HUES48 (cell line): Measurements from ENCODE around the gene AK4.
"Not testable (repeated sequence)": the region's sequence is repeated elsewhere in the genome, so short reads cannot be mapped to it uniquely, and the experiment has no call there.

Source experiments
- H3K27ac ChIP-seq: one replicate; pipeline ENCODE4 v1.7.0; 2013; ENCODE audit warnings: low read depth, low read length, inconsistent platforms
- H3K27me3 ChIP-seq: 2 replicates; pipeline ENCODE4 v1.6.1; 2013; ENCODE audit warnings: mild to moderate bottlenecking, low read length; ENCODE audit not compliant: control insufficient read depth, insufficient read depth
- H3K36me3 ChIP-seq: 2 replicates; pipeline ENCODE4 v1.6.1; 2013; ENCODE audit warnings: low read length; ENCODE audit not compliant: control insufficient read depth, insufficient read depth
- H3K4me1 ChIP-seq: 2 replicates; pipeline ENCODE4 v1.6.1; 2013; ENCODE audit warnings: mild to moderate bottlenecking, low read length; ENCODE audit not compliant: control insufficient read depth, insufficient read depth
- H3K4me3 ChIP-seq: 2 replicates; pipeline ENCODE4 v1.5.1; 2013; ENCODE audit warnings: mild to moderate bottlenecking, low read depth, low read length
- H3K9ac ChIP-seq: 2 replicates; pipeline ENCODE4 v1.6.1; 2013; ENCODE audit warnings: mild to moderate bottlenecking, low read depth, low read length, moderate library complexity
- H3K9me3 ChIP-seq: 2 replicates; pipeline ENCODE4 v1.6.1; 2013; ENCODE audit warnings: low read length; ENCODE audit not compliant: control insufficient read depth, insufficient read depth

The AK4 gene

GRCh38 chr1:65150583-65151263 is 2.7 kb downstream of the AK4 start:
- no peaks in the 10 kb centered on the region for H3K9me3 ChIP-seq
- no peaks in the 10 kb centered on the region for H3K36me3 ChIP-seq
- H3K4me1 ChIP-seq: peaks cover 46% of the 10 kb centered on the region
- H3K27ac ChIP-seq: peak overlapping the region; percentile 83
- peaks cover 28% of the 10 kb centered on the region for H3K27me3 ChIP-seq
- H3K9ac ChIP-seq: no peak overlapping the region
- H3K4me3 ChIP-seq: peak overlapping the region; percentile 60

GRCh38 chr1:65151641-65152040 is 3.6 kb downstream of the AK4 start:
- Histone ChIP-seq H3K9me3 (no peaks in the 10 kb centered on the region), H3K4me3 (no peak overlapping the region), H3K36me3 (no peaks in the 10 kb centered on the region), H3K9ac (no peak overlapping the region), H3K27me3 (peaks cover 19% of the 10 kb centered on the region), H3K4me1 (peaks cover 44% of the 10 kb centered on the region), H3K27ac (no peak overlapping the region)

- Histone ChIP-seq H3K27ac (no peak overlapping the region), H3K36me3 (no peaks in the 10 kb centered on the region), H3K9ac (no peak overlapping the region), H3K4me3 (no peak overlapping the region), H3K4me1 (peaks cover 41% of the 10 kb centered on the region), H3K27me3 (peaks cover 6% of the 10 kb centered on the region; the same call in 1 of the 2 replicates), H3K9me3 (no peaks in the 10 kb centered on the region)
Measured at GRCh38 chr1:65153635-65154034, 5.6 kb downstream of the AK4 start.

GRCh38 chr1:65156910-65157545 is 9.0 kb downstream of the AK4 start:
- peaks cover 18% of the 10 kb centered on the region for H3K4me1 ChIP-seq
- no peaks in the 10 kb centered on the region for H3K9me3 ChIP-seq
- no peaks in the 10 kb centered on the region for H3K27me3 ChIP-seq
- no peak overlapping the region for H3K9ac ChIP-seq
- H3K36me3 ChIP-seq: no peaks in the 10 kb centered on the region
- H3K27ac ChIP-seq: no peak overlapping the region
- H3K4me3 ChIP-seq: no peak overlapping the region

GRCh38 chr1:65157546-65157941 is 9.5 kb downstream of the AK4 start:
- no peak overlapping the region for H3K4me3 ChIP-seq
- no peaks in the 10 kb centered on the region for H3K27me3 ChIP-seq
- H3K27ac ChIP-seq: no peak overlapping the region
- H3K9ac ChIP-seq: no peak overlapping the region
- H3K9me3 ChIP-seq: no peaks in the 10 kb centered on the region
- peaks cover 18% of the 10 kb centered on the region for H3K4me1 ChIP-seq
- no peaks in the 10 kb centered on the region for H3K36me3 ChIP-seq

GRCh38 chr1:65159291-65159688 is 11.3 kb downstream of the AK4 start:
- H3K4me3 ChIP-seq, H3K9ac ChIP-seq, H3K9me3 ChIP-seq, H3K36me3 ChIP-seq, H3K27me3 ChIP-seq, H3K4me1 ChIP-seq: not testable (repeated sequence)
- peak overlapping the region; percentile 60 for H3K27ac ChIP-seq

- Histone ChIP-seq H3K4me1 (no peaks in the 10 kb centered on the region; the same call in 1 of the 2 replicates), H3K9ac (no peak overlapping the region), H3K4me3 (no peak overlapping the region)
Measured at GRCh38 chr1:65159801-65160523, 12.0 kb downstream of the AK4 start.

GRCh38 chr1:65163201-65163805 is 15.3 kb downstream of the AK4 start:
- Histone ChIP-seq H3K27ac (no peak overlapping the region), H3K36me3 (no peaks in the 10 kb centered on the region), H3K4me1 (peaks cover 23% of the 10 kb centered on the region), H3K9me3 (no peaks in the 10 kb centered on the region), H3K27me3 (no peaks in the 10 kb centered on the region), H3K9ac (no peak overlapping the region), H3K4me3 (no peak overlapping the region)

More at GRCh38 chr1:65159801-65160523, 12.0 kb downstream of the AK4 start:
- Histone ChIP-seq H3K36me3 (no peaks in the 10 kb centered on the region), H3K9me3 (no peaks in the 10 kb centered on the region), H3K27me3 (no peaks in the 10 kb centered on the region), H3K27ac (no peak overlapping the region)

GRCh38 chr1:65164101-65164500 is 16.1 kb downstream of the AK4 start:
- H3K4me3 ChIP-seq, H3K9ac ChIP-seq, H3K36me3 ChIP-seq, H3K27ac ChIP-seq, H3K9me3 ChIP-seq, H3K27me3 ChIP-seq: not testable (repeated sequence)
- H3K4me1 ChIP-seq: peaks cover 23% of the 10 kb centered on the region

GRCh38 chr1:65164633-65165032 is 16.6 kb downstream of the AK4 start:
- H3K36me3 ChIP-seq: no peaks in the 10 kb centered on the region
- H3K27ac ChIP-seq: no peak overlapping the region
- no peak overlapping the region for H3K4me3 ChIP-seq
- H3K9ac ChIP-seq: no peak overlapping the region
- no peaks in the 10 kb centered on the region for H3K9me3 ChIP-seq
- H3K4me1 ChIP-seq: peaks cover 26% of the 10 kb centered on the region
- H3K27me3 ChIP-seq: no peaks in the 10 kb centered on the region
